GM23338 (cell line): ENCODE results near the gene CENPP. TPM values are rescaled to one million over a fixed set of nuclear protein-coding genes. Genes with fewer than 3 reads are reported as not detected.

Source experiments
- ATAC-seq: fragments of 200-7000 bp; cut with Tn5 transposase; 3 replicates; pipeline ENCODE4 v1.9.1; 2020
- DNase-seq: peaks from one replicate; pipeline ENCODE4 v3.0.0-alpha.2; 2015; ENCODE audit warnings: low spot score
- H2AFZ ChIP-seq: fragments of 200-600 bp; sonication (generic); 2 replicates; pipeline ENCODE4 v1.8.0; 2016; ENCODE audit warnings: antibody characterized with exemption, mild to moderate bottlenecking, moderate library complexity
- H3F3A ChIP-seq: fragments of 200-600 bp; sonication (generic); replicated peaks from 2 replicates; pipeline ENCODE4 v1.8.0; 2017; ENCODE audit warnings: antibody characterized with exemption, mixed run types, low read depth
- H3K27ac ChIP-seq: fragments of 200-600 bp; sonication (generic); 2 replicates; pipeline ENCODE4 v1.6.1; 2016; ENCODE audit warnings: low read depth
- H3K27me3 ChIP-seq: fragments of 200-600 bp; sonication (generic); 2 replicates; pipeline ENCODE4 v1.8.0; 2016; ENCODE audit warnings: mild to moderate bottlenecking, mixed run types, moderate library complexity; ENCODE audit not compliant: insufficient read depth
- H3K36me3 ChIP-seq: fragments of 200-600 bp; sonication (generic); 2 replicates; pipeline ENCODE4 v1.8.0; 2016; ENCODE audit warnings: mild to moderate bottlenecking; ENCODE audit not compliant: insufficient read depth
- H3K4me1 ChIP-seq: fragments of 200-600 bp; sonication (generic); 2 replicates; pipeline ENCODE4 v1.8.0; 2016; ENCODE audit warnings: mild to moderate bottlenecking, moderate library complexity; ENCODE audit not compliant: insufficient read depth
- H3K4me2 ChIP-seq: fragments of 200-600 bp; sonication (generic); 2 replicates; pipeline ENCODE4 v1.7.1; 2017; ENCODE audit warnings: mixed run types
- H3K4me3 ChIP-seq: fragments of 200-600 bp; sonication (generic); 2 replicates; pipeline ENCODE4 v1.6.1; 2016; ENCODE audit warnings: mixed run types
- H3K79me2 ChIP-seq: fragments of 200-600 bp; sonication (generic); replicated peaks from 2 replicates; pipeline ENCODE4 v1.8.0; 2017; ENCODE audit warnings: mild to moderate bottlenecking; ENCODE audit not compliant: insufficient read depth
- H3K9me2 ChIP-seq: fragments of 200-600 bp; sonication (generic); 2 replicates; pipeline ENCODE4 v1.8.0; 2017; ENCODE audit not compliant: insufficient read depth
- H4K20me1 ChIP-seq: fragments of 200-600 bp; sonication (generic); replicated peaks from 2 replicates; pipeline ENCODE4 v1.8.0; 2017; ENCODE audit warnings: mild to moderate bottlenecking; ENCODE audit not compliant: insufficient read depth
- H3K27ac Mint-ChIP-seq: 2 replicates; pipeline ENCODE4 v1.8.0; 2020; ENCODE audit warnings: inconsistent platforms, mild to moderate bottlenecking, moderate library complexity, mixed read lengths
- H3K27me3 Mint-ChIP-seq: 3 replicates; pipeline ENCODE4 v1.8.0; 2022; ENCODE audit warnings: low read depth, mild to moderate bottlenecking, moderate library complexity, mixed read lengths, inconsistent platforms; ENCODE audit not compliant: insufficient read depth, poor library complexity
- H3K36me3 Mint-ChIP-seq: 3 replicates; pipeline ENCODE4 v1.8.0; 2021; ENCODE audit warnings: low read depth, mild to moderate bottlenecking, inconsistent platforms, moderate library complexity, mixed read lengths
- H3K4me1 Mint-ChIP-seq: 3 replicates; pipeline ENCODE4 v1.8.0; 2020; ENCODE audit warnings: mild to moderate bottlenecking, inconsistent platforms, mixed read lengths
- H3K4me3 Mint-ChIP-seq: 3 replicates; pipeline ENCODE4 v1.8.0; 2021; ENCODE audit warnings: moderate library complexity, mild to moderate bottlenecking, inconsistent platforms, mixed read lengths
- H3K9me3 Mint-ChIP-seq: 3 replicates; pipeline ENCODE4 v1.8.0; 2020; ENCODE audit warnings: moderate library complexity, mild to moderate bottlenecking, inconsistent platforms, mixed read lengths
- EZH2 ChIP-seq: fragments of 200-600 bp; sonication (generic); IDR thresholded peaks from one replicate; pipeline ENCODE4 v1.8.0; 2017; ENCODE audit warnings: antibody characterized with exemption, mild to moderate bottlenecking, low read depth; ENCODE audit not compliant: unreplicated experiment
- JUNB ChIP-seq: IDR thresholded peaks from one replicate; pipeline ENCODE4 v1.6.1; 2016; ENCODE audit warnings: antibody characterized with exemption; ENCODE audit not compliant: unreplicated experiment
- NANOG ChIP-seq: IDR thresholded peaks from 2 replicates; pipeline ENCODE4 v1.6.1; 2016; ENCODE audit warnings: antibody characterized with exemption, borderline replicate concordance
- STAT1 ChIP-seq: IDR thresholded peaks from one replicate; pipeline ENCODE4 v1.6.1; 2016; ENCODE audit warnings: antibody characterized with exemption; ENCODE audit not compliant: unreplicated experiment
- ZNF114 ChIP-seq: fragments of 250-450 bp; sonication (Bioruptor Pico); IDR thresholded peaks from 2 replicates; pipeline ENCODE4 v1.5.0; 2020; ENCODE audit warnings: mild to moderate bottlenecking, moderate library complexity
- polyA plus RNA-seq: library from polyadenylated mRNA; unstranded; fragments of >200 nt; fragmentation: Nextera tagmentation; extraction: Ambion mirVana; gene quantifications from 2 replicates; pipeline ENCODE4 v1.2.1, GENCODE V29; 2016
- total RNA-seq: library from RNA; depleted of rRNA; stranded (reverse); fragments of >200 nt; shearing (Covaris generic); gene quantifications from 2 replicates; pipeline ENCODE4 v1.2.3, GENCODE V29; 2014
- TF ChIP-seq, protein P1 (sequence below): fragments of 250-450 bp; sonication (Bioruptor Pico); IDR thresholded peaks from 2 replicates; pipeline ENCODE4 v1.5.0; 2020; ENCODE audit warnings: mild to moderate bottlenecking, moderate library complexity
- TF ChIP-seq, protein P2 (sequence below), 2 experiments: fragments of 200-600 bp in 1 of 2; sonication (generic) in 1 of 2; conservative IDR thresholded peaks; 2 replicates each; pipeline versions ENCODE4 v1.5.1 to v1.6.1; 2016 to 2017; ENCODE audit warnings: antibody characterized with exemption in 2 of 2, low read depth in 2 of 2, mild to moderate bottlenecking in 2 of 2, moderate library complexity in 1 of 2
- TF ChIP-seq, protein P3 (sequence below): IDR thresholded peaks from one replicate; pipeline ENCODE4 v1.6.1; 2018; ENCODE audit warnings: antibody characterized with exemption; ENCODE audit not compliant: unreplicated experiment

CENPP gene
- total and polyA plus RNA-seq, 2 experiments from 2014 or later, result 11.0 to 12.6 TPM

DNA sequence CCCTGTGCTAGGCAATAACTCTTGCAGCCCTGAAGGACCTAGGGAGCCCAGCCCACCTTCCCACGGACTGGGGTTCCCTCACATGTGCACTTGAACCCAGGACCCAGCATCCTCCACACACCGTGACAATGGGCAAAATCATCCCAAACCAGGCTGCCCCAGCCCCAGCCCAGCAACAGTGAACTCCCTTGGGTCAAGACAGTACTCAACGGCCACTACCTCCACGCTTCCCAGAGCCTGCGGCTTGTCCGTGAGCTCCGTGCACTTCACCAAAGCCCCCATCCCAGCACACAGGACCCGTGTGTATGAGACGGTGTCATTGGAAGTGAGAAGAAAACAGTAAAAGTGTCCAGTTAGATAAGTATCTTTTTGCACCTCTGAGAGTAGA is 288.4 kb downstream of the CENPP start (continued):
- TF ChIP-seq, protein P1, sequence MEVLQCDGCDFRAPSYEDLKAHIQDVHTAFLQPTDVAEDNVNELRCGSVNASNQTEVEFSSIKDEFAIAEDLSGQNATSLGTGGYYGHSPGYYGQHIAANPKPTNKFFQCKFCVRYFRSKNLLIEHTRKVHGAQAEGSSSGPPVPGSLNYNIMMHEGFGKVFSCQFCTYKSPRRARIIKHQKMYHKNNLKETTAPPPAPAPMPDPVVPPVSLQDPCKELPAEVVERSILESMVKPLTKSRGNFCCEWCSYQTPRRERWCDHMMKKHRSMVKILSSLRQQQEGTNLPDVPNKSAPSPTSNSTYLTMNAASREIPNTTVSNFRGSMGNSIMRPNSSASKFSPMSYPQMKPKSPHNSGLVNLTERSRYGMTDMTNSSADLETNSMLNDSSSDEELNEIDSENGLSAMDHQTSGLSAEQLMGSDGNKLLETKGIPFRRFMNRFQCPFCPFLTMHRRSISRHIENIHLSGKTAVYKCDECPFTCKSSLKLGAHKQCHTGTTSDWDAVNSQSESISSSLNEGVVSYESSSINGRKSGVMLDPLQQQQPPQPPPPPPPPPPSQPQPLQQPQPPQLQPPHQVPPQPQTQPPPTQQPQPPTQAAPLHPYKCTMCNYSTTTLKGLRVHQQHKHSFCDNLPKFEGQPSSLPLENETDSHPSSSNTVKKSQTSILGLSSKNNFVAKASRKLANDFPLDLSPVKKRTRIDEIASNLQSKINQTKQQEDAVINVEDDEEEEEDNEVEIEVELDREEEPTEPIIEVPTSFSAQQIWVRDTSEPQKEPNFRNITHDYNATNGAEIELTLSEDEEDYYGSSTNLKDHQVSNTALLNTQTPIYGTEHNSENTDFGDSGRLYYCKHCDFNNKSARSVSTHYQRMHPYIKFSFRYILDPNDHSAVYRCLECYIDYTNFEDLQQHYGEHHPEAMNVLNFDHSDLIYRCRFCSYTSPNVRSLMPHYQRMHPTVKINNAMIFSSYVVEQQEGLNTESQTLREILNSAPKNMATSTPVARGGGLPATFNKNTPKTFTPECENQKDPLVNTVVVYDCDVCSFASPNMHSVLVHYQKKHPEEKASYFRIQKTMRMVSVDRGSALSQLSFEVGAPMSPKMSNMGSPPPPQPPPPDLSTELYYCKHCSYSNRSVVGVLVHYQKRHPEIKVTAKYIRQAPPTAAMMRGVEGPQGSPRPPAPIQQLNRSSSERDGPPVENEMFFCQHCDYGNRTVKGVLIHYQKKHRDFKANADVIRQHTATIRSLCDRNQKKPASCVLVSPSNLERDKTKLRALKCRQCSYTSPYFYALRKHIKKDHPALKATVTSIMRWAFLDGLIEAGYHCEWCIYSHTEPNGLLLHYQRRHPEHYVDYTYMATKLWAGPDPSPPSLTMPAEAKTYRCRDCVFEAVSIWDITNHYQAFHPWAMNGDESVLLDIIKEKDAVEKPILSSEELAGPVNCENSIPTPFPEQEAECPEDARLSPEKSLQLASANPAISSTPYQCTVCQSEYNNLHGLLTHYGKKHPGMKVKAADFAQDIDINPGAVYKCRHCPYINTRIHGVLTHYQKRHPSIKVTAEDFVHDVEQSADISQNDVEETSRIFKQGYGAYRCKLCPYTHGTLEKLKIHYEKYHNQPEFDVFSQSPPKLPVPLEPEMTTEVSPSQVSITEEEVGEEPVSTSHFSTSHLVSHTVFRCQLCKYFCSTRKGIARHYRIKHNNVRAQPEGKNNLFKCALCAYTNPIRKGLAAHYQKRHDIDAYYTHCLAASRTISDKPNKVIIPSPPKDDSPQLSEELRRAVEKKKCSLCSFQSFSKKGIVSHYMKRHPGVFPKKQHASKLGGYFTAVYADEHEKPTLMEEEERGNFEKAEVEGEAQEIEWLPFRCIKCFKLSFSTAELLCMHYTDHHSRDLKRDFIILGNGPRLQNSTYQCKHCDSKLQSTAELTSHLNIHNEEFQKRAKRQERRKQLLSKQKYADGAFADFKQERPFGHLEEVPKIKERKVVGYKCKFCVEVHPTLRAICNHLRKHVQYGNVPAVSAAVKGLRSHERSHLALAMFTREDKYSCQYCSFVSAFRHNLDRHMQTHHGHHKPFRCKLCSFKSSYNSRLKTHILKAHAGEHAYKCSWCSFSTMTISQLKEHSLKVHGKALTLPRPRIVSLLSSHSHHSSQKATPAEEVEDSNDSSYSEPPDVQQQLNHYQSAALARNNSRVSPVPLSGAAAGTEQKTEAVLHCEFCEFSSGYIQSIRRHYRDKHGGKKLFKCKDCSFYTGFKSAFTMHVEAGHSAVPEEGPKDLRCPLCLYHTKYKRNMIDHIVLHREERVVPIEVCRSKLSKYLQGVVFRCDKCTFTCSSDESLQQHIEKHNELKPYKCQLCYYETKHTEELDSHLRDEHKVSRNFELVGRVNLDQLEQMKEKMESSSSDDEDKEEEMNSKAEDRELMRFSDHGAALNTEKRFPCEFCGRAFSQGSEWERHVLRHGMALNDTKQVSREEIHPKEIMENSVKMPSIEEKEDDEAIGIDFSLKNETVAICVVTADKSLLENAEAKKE (CRISPR knock-in tag), result no peak
- TF ChIP-seq NANOG (no peak), ZNF114 (CRISPR knock-in tag) (no peak)

DNA sequence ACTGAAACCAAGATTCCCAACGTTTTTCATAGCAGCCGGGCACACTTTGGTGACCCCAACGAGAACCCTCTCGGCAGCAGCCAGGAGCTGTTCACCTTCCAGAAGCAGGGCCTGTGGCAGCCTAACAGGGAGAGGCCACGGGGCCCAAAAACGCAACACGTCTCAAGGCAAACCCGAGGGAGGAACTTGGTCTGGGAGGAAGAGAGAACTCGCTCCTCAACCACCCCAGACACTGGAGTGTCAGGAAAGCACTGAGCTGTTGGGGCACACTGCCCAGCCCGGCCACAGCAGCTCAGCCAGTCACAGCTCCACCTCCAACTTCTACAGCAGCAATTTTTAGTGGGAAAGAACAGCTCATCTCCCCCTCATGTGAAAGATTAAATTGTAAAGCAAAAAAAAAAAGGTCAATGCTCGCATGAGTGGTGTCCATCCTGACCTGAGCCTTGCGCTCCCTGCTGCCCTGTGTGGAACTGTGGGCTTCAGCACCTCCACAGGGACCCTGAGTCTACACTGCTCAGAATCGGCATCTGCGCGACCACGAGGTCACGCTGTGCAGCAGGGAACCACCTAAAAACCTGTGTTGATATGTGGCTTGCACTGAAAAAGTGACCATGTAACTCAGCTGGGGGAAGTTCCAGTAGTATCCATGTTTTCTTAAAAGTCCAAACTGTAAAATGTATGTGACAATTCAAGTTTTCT is 289.2 kb downstream of the CENPP start:
- Histone ChIP-seq H3K4me1 (no peaks in the 10 kb centered on the region), H3K4me3 (no peak overlapping the region), H3K4me2 (no peak overlapping the region), H3F3A (no peaks in the 10 kb centered on the region), H3K9me2 (no peaks in the 10 kb centered on the region), H3K27me3 (no peaks in the 10 kb centered on the region), H3K36me3 (no peaks in the 10 kb centered on the region; the same call in 1 of the 2 replicates), H4K20me1 (no peaks in the 10 kb centered on the region), H3K27ac (no peak overlapping the region), H2AFZ (no peak overlapping the region), H3K79me2 (no peaks in the 10 kb centered on the region)
- no peaks in the 10 kb centered on the region; the same call in 2 of the 3 replicates for H3K9me3 Mint-ChIP-seq
- peaks cover 21% of the 10 kb centered on the region for H3K36me3 Mint-ChIP-seq
- H3K4me1 Mint-ChIP-seq, result no peaks in the 10 kb centered on the region
- DNase-seq (no peak), ATAC-seq (no peak)
- H3K27me3 Mint-ChIP-seq, result no peaks in the 10 kb centered on the region
- no peak overlapping the region for H3K4me3 Mint-ChIP-seq
- no peak overlapping the region; the same call in 1 of the 2 replicates for H3K27ac Mint-ChIP-seq
- TF ChIP-seq ZNF114 (CRISPR knock-in tag), result no peak
- TF ChIP-seq NANOG, result no peak
- no peak for TF ChIP-seq JUNB
- TF ChIP-seq EZH2, result no peak
- TF ChIP-seq STAT1, result no peak
- TF ChIP-seq, protein P2, sequence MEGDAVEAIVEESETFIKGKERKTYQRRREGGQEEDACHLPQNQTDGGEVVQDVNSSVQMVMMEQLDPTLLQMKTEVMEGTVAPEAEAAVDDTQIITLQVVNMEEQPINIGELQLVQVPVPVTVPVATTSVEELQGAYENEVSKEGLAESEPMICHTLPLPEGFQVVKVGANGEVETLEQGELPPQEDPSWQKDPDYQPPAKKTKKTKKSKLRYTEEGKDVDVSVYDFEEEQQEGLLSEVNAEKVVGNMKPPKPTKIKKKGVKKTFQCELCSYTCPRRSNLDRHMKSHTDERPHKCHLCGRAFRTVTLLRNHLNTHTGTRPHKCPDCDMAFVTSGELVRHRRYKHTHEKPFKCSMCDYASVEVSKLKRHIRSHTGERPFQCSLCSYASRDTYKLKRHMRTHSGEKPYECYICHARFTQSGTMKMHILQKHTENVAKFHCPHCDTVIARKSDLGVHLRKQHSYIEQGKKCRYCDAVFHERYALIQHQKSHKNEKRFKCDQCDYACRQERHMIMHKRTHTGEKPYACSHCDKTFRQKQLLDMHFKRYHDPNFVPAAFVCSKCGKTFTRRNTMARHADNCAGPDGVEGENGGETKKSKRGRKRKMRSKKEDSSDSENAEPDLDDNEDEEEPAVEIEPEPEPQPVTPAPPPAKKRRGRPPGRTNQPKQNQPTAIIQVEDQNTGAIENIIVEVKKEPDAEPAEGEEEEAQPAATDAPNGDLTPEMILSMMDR (conservative IDR thresholded peaks at IDR 0.05; ENCODE audit: low read depth in 2 of 2), result no peak
- TF ChIP-seq, protein P3, sequence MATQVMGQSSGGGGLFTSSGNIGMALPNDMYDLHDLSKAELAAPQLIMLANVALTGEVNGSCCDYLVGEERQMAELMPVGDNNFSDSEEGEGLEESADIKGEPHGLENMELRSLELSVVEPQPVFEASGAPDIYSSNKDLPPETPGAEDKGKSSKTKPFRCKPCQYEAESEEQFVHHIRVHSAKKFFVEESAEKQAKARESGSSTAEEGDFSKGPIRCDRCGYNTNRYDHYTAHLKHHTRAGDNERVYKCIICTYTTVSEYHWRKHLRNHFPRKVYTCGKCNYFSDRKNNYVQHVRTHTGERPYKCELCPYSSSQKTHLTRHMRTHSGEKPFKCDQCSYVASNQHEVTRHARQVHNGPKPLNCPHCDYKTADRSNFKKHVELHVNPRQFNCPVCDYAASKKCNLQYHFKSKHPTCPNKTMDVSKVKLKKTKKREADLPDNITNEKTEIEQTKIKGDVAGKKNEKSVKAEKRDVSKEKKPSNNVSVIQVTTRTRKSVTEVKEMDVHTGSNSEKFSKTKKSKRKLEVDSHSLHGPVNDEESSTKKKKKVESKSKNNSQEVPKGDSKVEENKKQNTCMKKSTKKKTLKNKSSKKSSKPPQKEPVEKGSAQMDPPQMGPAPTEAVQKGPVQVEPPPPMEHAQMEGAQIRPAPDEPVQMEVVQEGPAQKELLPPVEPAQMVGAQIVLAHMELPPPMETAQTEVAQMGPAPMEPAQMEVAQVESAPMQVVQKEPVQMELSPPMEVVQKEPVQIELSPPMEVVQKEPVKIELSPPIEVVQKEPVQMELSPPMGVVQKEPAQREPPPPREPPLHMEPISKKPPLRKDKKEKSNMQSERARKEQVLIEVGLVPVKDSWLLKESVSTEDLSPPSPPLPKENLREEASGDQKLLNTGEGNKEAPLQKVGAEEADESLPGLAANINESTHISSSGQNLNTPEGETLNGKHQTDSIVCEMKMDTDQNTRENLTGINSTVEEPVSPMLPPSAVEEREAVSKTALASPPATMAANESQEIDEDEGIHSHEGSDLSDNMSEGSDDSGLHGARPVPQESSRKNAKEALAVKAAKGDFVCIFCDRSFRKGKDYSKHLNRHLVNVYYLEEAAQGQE, result no peak
